NCI-H446 treated with DMSO at 0.1 percent for 48 hours (cell line): ENCODE measurements around the gene EDARADD.
"Not testable (repeated sequence)": the region's sequence is repeated elsewhere in the genome, so short reads cannot be mapped to it uniquely, and the experiment has no call there.

Experiments
- DNase-seq: peaks from one replicate; lab custom pipeline; 2025; lab: John Stamatoyannopoulos, UW

EDARADD gene

DNA sequence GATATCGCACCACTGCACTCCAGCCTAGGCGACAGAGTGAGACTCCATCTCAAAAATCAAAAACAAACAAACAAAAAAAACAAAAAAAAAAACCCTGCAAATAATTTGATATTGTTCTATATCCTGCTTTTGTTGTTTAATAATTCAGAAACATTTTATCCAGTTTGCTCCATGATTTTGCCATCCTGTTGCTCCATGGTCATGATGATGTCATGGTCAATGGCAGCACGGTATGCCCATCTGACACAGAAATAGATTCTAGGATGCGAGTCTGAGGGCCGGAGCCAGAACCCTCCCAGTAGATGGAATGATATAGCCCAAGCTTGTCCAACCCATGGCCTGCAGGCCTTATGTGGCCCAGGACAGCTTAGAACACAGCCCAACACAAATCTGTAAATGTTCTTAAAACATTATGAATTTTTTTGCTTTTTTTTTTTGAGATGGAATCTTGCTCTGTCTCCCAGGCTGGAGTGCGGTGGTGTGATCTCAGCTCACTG lies 39.8 kb downstream of the EDARADD start:
- DNase-seq, result no peak

DNA sequence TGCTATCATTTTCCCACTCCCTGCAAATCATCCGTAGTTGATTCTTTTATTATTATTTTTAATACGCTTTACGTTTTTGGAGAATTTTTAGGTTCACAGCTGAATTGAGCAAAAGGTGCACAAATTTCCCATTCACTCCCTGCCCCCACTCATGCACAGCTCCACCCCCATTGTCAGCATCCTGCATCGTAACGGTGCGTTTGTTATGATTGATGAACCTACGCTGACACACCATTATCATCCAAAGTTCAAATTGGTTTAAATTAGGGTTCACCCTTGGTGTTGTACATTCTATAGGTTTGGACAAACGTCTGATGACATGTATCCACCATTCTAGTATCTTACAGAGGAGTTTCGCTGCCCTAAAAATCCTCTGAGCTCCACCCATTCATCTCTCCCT lies 44.5 kb downstream of the EDARADD start:
- no peak for DNase-seq

DNA sequence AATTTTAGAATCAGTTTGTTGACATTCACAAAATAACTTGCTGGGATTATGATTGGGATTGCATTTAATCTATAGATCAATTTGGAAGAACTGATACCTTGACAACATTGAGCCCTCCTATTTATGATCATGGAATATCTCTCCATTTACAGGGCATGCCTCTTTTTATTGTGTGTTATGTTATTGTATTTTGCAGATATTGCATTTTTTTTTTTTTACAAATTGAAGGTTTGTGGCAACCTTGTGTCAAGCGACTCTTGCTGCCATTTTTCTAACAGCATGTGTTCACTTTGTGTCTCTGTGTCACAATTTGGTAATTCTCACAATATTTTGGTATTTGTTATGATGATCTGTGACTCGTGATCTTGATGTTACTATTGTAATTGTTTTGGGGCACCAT lies 46.3 kb downstream of the EDARADD start:
- DNase-seq, result no peak

DNA sequence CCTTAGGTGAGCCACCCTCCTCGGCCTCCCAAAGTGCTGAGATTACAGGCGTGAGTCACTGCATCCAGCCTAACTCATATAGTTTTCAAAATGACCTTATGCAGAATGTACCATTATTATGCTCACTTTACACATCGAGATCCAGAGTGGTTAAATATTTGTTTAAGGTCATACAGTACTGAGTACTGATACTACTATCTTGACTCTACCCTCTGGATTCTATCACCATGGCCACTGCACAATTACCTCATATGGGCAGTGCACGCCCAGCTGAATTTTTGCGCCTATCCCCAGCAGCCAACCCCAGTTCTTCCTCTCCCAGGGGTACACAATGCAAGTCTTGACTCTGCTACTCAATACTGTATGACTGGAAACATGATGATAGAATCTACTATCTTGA lies 56.7 kb downstream of the EDARADD start:
- DNase-seq, result no peak

DNA sequence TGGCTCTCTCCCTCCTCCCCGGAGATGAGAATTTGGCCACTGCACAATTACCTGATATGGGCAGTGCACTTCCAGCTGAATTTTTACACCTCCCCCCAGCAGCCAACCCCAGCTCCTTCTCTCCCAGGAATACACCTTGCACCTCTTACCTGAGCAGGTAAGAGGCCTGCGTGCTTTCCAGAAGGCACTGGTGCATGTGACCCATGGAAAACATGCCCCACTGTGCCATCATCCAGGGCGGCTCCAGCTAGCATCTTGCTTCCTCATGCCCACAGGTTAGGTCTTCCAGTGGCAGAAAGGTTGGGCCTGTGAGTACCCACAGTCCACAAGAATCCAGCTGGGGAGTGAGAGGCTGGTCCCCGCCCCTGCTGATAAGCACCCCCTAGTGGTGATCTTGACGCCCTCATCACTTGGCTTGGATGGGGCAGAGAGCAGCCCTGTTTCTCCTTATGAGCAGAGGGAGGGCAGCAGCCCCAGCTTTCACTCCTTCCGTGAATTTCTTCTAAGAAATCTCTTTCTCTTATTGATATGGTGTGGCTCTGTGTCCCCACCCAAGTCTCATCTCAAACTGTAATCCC lies 57.8 kb downstream of the EDARADD start:
- DNase-seq, result no peak

DNA sequence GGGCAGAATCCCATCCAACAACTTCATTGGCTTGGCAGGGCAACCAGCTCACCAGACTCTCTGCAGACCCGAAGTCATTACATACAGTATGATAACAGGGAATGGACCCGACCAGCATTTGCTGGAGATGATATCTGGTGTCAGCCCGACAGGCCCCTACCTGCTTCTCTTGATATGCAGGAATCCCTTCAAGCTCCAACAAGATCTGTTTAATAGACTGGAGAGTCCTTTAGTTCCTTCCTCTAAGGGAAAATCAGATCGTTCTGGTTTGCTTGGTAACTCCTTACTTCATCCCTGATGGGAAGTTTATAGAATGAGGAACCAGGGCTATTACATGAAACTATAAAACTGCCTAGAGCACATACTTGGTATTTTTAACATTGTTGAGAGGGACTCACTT lies 61.2 kb downstream of the EDARADD start:
- DNase-seq, result no peak

DNA sequence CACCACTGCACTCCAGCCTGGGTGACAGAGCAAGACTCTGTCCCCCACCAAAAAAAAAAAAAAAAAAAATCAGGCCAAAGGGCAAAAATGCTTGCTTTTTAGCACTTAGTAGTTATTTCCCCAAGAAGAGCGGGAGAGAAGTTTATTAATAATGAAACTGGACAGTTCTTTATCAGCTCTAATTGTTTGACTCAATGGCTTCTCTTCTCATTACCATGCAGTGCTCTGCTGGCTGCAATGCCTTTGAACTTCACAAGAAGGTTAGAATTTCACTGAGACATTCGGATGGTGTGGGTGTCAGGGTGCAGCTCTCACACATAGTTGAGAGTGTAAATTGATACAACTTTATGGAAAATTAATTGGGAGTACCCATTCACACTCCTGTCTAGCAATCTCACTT lies 63.7 kb downstream of the EDARADD start:
- no peak for DNase-seq

DNA sequence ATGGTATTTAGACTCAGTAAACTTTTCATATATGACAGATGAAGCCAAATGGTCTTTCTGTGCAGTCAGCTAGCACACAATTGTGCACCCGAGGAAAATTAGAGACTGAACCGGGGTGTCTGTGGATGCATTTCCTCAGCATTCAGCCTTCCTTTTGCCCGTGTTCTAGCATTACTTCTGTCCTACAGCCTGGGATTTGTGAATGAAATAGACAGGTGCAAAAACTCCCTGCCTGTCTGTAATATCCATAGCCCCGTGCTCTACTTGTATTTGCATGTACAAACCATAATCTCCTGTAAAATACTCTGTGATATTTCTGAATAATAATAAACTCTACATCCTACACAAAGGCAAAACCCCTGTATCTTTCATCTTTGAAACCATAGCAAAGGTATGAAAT lies 64.9 kb downstream of the EDARADD start:
- no peak for DNase-seq

DNA sequence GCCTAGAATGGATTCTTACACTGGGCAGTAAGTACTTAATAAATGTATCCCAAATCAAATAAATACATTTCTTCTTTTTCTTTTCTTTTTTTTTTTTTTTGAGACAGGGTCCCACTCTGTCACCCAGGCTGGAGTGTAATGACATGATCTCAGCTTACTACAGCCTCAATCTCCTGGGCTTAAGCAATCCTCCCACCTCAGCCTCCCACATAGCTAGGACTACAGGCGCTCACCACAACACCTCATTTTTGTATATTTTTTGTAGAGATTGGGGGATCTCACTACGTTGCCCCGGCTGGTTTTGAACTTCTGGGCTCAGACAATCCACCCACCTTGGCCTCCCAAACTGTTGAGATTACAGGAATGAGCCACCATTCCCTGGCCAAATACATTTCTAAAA lies 66.0 kb downstream of the EDARADD start:
- no peak for DNase-seq

GRCh38 chr1:236464197-236464596 lies 70.1 kb downstream of the EDARADD start:
- not testable (repeated sequence) for DNase-seq

GRCh38 chr1:236465231-236465958 lies 71.3 kb downstream of the EDARADD start:
- no peak for DNase-seq

DNA sequence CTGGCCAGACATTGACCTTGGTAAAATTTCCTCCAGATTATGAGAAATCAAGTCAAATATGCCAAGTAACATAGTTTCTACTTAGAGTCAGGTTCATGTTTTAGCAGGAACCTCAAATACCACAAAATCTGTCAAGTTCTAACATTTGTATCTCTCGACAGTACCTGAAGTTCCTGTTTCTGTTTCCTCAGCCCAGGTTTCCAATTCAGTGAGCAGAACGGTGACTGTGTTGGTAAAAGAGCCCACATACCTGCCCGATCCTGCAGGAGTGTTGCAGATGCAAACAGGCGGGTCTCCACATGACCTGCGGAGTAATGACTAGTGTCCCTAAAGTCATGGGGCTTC lies 71.8 kb downstream of the EDARADD start:
- DNase-seq, result no peak

GRCh38 chr1:236467327-236467641 lies 73.2 kb downstream of the EDARADD start:
- no peak for DNase-seq

DNA sequence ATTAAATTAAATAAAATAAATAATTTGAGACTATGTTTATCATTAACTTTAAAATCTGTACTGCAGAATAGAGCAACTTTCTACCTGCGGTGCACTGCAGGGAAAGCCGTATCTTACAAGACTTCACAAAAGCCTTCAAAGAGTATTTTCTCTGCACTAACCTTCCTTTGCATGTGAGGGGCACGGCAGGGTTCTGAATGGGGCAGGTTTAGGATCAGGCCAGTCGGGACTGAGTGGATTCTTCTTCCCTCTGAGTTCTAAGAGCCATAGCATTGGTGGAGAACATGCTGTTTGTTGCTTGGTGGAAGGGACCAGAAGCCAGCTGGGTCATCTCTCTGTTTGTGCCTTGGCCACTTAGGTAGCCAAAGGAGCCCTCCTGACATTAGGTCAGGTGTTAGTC lies 74.5 kb downstream of the EDARADD start:
- DNase-seq, result no peak

DNA sequence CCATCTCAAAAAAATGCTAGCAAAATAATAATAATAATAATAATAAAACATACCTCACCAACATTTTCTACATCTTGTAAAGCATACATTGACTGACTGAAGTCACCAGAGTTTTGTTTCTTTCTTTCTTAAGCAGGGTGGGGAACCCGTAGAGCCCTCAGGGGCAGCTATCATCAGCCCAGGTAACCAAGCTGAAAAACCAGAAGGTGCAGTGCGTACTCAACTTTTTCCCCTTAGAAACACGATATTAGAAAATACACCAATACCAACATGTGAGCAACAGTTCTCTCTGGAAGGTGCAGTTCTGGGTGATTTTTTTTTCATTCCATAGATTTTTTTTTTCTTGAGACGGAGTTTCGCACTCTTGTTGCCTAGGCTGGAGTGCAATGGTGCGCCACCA lies 75.4 kb downstream of the EDARADD start:
- DNase-seq, result no peak

DNA sequence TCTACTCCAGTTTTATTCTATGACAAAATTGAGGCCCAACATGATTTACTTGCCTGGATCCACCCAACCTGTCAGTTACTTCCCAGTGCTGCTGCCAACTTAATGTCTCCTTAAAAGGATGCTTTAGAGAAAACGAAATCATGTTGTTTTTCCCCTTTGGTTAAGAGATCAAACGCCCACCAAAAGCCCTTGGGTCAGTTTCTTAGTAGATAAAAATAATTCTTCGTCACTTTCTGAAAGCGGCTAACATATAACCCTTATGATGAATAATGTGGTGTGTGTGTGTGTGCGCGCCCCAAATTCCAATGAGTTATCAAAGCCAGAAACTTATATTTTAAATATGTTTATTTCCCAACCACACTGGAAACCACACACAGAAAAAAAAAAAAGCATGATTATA lies 77.0 kb downstream of the EDARADD start:
- DNase-seq, result no peak

GRCh38 chr1:236471653-236472052 lies 77.6 kb downstream of the EDARADD start:
- no peak for DNase-seq

DNA sequence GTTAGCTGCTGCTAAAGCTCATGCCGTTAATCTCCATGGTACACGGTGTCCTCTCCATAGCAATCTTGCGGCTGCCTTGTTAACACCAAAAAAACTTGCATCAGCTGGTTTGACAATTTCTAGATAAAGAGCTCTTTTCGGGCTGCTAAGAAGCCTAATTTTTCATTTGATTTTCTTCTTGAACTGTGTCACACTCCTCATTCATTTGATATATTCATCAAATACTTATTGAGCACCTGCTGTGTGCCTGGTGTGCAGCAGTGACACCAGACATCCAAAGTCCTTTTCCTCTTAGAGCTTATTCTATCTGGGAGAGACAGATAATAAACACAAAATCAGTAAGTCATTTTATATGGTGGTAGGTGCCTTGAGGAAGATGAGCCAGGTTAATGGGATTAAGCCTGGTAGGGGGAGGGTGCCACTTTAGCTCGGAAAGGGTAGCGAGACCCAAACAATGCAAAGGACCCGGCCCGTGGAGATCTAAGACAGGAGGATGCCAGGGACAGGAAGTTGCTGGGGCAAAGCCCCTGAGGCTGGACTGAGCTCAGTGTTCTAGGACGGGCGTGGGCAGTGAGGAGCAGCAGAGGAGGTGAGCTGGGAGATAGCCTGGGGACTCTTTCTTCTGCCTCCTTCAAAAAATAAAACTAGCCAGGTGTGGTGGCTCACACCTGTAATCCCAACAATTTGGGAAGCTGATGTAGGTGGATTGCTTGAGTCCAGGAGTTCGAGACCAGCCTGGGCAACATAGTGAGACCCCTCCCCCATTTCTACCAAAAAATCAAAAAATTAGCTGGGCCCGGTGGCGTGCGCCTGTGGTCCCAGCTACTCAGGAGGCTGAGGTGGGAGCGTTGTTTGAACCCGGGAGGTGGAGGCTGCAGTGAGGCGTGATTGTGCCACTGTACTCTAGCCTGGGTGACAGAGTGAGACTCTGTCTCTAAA lies 79.0 kb downstream of the EDARADD start:
- DNase-seq, result no peak

DNA sequence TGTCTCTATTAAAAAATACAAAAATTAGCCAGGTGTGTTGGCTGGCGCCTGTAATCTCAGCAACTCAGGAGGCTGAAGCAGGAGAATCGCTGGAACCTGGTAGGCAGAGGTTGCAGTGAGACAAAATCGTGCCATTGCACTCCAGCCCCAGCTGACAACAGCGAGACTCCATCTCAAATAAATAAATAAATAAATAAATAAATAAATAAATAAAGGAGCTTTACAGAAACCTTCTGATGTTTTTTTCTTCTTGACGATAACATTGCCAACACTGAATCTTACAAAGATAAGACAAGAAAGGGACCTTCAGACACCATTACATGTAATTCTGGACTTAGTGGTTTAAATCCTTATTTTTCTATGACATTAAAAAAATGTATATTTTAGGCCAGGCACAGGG lies 81.9 kb downstream of the EDARADD start:
- no peak for DNase-seq

DNA sequence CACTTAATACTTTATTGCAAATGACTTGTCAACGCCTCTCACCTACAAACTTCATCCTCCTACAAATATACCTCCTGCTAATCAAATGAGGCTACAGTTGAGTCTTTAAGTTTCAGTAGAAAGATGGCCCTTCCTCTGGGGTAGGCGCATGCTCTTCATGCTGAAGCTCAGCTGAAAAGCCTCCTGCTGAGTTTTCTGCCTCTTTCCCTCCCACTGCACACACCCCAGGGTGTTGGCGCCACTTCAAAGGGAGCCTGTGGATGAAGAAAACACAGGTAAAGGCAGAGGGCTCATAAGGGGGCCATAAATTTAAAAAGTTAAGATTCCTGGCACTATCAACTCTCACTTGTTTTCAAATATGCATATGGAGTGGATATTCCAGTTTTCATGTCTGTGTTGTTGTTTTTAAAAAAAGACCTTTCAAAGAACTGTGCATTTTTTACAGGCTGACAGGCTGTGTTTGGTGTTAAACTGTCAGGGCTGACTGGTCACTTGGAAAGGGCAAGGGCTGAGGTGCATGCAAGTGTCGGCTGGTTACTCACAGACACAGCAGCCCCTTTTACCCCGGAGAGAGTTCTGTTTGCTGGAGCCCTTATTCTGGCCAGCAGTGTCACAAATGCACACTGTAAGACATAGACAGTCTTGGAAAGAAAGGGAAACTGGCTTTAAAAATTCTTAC lies 86.8 kb downstream of the EDARADD start:
- no peak for DNase-seq

- DNase-seq, result no peak
Measured at GRCh38 chr1:236484310-236484971, 90.4 kb downstream of the EDARADD start.
